Activated naive CD8-positive, alpha-beta T cell treated with anti-CD3 and anti-CD28 coated beads, Interleukin-2, amount 50 U/mL, for 16 hours (primary cell): ENCODE measurements around the gene CARD8.

Source experiments
- DNase-seq: peaks from one replicate; pipeline ENCODE4 v3.0.0-alpha.2; 2020; ENCODE audit warnings: low read depth, low spot score

Gene CARD8

DNA sequence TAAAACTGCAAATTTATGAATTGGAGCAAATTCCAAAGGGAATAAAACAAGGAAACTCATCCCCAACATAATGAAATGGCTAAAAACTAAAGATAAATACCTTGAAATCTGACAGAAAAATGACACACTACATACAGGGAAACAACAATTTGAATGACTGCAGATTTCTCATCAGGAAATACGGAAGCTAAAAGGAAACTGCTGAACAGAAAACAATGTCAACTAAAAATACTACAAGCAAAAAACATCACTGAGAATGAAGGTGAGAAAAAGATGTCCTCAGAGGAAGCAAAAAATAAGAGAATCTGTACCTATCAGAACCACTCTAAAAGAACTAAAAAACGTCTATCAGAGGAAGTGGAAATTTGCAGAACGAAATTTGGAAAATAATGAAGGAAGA lies 45.7 kb downstream of the CARD8 start:
- no peak for DNase-seq

DNA sequence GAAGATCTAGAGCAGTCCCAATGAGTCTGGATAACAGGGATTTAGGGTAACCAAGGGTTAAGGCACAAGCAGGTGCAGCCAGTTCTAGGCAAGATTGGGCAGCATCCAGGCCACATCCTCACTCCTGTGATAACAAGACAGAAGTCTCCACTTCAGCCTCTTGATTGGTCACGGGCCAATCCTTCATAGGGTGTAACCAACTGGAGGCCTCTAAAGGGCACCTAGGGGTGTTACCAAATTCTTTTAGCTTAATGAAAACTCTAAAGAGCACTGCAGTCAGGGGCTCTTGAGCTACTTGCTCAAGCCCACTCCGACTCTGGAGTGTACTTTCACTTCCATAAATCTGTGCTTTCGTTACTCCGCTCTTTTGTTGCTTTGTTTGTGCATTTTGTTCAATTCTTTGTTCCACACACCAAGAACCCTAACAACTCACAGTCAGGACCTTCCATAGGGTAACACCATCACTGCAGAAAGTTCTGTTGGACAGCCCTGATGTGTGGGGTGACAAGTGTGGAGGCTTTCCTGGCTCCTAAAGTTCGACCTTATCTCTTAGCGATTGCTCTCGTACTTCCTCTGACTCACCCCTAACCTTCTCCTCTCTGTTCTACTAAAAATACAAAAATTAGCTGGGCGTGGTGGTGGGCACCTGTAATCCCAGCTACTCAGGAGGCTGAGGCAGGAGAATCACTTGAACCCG lies 49.2 kb downstream of the CARD8 start:
- no peak for DNase-seq

DNA sequence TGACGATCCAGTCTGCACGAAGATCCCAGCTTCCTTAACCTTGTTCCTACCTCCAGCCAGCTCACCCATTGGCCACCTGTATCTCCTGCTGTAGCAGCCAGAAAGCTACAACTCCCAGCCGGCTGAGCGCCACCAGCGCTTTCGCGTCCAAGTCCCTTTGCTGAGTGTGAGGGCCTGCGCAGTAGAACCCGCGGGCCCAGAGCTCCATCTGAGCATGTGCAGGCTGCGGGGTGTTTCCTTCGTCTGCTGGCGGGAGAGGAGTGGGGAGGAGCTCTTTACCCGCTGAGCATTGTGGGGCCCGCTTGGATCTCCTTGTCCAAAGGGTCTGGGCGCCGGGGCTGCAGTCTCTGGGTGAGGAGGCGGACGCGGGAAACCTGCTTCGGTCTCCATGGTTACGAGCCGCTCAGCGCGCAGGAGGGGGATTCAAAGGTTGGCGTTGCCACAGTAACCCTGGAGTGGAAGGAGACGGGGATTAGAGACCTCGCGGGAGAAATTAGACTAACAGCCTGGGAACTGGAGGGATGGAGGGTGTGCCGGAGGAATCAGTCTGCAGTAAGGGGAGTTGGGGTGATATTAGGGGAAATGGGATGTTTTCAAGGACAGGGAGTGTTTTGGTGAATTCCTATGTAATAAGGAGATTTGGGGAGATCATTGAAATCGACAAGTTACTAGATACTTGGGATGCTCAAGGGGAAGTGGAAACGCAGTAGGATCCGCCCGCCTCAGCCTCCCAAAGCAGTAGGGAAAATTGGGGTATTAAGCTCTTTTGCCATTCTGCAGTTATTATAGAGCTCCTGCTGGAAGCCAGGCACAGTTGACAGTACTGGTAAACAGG lies 51.7 kb downstream of the CARD8 start:
- peak; percentile 85 for DNase-seq

DNA sequence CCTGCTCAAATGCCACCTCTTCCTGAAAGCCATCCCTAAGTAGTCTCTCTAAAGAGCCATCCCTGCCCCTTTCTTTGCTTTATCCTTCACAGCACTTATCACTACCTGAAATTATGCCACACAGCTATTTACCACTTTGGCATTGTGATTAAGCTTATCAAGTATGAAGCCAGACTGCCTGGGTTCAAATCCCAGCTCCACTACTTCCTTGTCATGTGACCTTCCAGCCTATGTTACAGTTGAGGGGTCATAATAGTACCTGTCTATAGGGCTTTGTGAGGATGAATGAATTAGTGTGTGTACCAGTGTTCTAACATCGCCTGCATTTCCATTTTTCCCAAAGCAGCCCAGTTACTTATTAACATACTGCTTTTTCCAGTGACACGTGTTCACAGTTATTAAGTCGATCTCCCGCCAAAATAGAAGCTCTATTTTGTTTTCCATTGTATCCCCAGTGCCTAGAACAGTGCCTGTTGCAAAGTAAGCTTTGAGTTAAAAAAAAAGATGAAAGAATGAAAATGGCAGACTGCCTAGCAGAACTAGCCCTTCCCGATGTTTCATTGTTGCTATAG lies 52.4 kb downstream of the CARD8 start:
- DNase-seq: no peak

DNA sequence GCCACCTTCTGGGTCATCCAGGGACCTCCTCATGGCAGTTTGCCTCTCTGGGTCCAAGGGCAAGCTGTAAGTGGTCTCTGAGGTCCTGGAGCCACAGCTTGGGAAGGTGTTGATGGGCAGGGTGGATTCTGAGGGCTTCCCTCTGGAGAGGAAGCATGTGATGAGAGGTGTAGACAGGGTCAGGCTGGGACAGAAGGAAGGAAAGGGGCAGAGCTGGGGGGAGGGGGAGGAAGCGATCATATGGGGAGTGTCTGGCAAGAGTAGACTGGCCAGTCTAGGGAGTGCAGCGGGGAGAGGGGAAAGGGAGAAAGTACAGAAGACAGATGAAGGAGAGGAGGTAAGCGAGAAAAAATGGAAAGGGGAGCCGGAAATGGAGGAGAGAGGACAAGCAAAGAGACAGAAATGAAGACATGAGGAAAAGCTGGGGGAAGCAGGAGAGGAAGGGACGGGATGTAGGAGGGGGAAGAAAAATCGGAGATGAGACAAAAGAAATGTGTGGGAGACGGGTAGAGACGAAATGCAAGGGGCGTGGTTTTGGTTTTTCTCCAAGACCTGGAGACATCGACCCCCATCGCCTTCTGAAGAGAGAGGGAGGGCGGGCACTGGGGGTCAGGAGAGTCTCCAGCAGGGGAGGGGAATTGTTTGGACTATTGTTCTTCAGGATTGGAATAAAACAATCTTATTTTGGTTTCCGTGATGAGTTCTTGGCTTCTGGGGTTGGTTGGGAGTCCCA lies 58.6 kb downstream of the CARD8 start:
- no peak for DNase-seq

DNA sequence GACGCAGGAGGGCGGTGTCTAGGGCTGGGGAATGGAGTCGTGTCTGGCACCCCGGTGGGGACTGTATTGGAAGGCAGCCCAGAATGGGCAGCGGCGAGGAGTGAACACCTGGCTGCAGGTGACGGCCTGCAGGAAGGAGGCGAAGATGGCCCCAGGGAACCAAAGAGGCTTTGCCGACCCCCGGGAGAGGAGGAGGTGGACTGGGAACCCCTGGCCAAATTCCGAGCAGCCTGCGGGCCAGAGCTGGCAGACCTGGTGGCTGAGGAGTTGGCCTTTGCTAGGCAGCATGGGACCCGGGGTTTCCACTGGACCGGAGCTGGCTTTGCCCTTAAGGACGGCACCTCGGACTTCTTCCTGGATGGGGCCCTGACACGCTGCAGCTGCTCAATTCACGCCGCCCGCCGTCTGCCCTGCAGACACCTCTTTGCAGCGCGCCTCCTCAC lies 59.4 kb downstream of the CARD8 start:
- DNase-seq: no peak

DNA sequence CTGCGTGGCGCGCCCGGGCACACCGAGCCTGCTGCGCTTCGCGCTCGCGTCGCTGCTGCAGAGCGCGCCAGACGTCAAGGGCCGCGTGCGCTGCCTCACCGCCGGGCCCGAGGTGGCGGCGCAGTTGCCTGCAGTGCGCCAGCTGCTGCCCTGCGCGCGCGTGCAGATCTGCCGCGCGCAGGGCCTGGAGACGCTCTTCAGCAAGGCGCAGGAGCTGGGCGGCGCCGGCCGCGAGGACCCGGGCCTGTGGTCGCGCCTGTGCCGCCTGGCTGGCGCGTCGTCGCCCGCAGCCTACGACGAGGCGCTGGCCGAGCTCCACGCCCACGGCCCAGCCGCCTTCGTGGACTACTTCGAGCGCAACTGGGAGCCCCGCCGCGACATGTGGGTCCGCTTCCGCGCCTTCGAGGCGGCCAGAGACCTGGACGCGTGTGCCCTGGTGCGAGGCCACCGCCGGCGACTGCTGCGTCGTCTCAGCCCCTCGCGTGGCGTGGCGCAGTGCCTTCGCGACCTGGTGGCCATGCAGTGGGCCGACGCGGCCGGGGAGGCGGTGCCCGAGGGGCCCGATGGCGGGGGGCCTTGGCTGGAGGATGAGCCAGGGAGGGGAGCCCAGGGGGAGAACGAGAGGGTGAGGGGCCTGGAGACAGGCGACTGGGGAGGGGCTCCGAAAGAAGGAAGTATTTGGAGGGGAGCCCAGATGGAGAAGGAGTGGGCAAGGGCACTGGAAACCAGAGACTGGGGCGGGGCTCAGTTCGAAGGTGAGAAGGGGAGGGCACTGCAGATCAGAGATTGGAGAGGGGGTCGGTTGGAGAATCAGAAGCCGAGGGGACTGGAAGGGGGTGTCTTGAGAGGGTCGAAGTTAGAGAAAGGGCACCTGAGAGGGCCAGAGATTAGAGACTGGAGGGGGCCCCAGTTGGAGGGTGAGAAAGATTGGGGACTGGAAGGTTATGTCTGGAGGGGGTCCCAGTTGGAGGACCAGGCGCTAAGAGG lies 60.6 kb downstream of the CARD8 start:
- no peak for DNase-seq

DNA sequence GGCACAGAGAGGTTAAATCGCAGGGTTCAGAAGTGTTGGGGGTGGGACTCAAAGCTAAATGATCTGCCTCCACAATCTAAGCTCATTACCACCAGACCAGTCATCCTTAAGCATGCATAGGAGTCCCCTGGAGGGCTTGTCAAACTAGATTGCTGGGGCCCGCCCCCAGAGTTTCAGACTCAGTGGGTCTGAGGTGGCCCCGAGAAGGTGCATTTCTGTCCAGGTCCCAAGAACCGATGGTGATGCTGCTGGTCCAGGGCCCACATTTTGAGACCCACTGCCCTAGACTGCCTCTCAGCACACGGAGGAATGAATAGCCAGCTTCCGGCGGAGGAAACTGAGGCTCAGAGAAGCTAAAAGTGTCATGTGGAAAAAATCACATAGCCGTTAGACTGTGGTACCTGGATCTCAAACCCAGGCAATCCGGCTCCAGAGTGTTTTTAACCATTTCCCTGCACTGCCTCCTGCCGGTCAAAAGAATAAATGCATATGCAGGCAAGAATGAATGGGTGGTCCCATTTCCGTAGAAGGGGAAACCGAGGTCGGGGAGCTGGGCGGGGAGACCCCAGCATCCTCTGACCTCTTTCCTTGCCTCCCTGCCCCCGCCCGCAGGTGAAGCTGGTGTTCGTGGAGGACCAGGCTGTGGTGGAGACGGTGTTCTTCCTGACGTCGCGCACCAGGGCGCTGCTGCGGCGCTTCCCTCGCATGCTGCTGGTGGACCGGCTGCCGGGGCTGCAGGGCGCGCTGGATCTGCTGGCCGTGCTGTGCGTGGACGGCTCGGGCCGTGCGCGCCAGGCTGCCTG lies 61.5 kb downstream of the CARD8 start:
- no peak for DNase-seq

DNA sequence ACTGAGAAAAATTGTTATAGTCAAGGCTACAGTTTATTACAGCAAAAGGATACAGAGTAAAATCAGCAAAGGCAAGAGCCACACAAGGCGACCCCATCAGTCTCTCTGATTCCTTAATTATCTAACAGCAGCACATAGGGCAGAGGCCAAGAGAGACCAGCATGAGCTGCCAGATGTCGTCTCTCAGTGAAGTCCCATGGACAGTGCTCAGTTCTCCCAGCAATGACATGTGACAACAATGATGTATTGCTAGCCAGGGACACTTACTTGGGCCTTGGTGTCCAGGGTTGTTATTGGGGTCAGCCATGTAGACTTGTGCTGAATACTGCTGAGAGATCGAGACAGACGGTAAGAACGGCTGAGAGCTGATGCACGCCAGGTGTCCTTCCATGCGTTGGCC lies 63.0 kb downstream of the CARD8 start:
- DNase-seq: no peak

DNA sequence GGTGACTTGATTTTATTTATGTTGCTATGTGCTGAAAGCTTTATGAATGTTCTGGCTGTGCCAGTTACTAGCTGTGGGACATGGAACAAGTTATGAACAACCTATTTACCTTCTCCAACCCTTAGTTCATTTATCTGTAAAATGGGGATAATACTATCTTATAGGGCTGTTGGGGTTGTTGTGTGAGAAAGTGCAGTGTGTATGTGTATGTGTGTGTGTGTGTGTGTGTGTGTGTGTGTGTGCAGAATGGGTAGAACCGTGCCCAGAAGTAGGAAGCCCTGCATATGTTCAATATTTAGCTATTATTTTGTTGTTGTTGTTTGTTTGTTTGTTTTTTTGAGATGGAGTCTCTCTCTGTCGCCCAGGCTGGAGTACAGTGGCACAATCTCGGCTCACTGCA lies 64.8 kb downstream of the CARD8 start:
- DNase-seq: no peak

DNA sequence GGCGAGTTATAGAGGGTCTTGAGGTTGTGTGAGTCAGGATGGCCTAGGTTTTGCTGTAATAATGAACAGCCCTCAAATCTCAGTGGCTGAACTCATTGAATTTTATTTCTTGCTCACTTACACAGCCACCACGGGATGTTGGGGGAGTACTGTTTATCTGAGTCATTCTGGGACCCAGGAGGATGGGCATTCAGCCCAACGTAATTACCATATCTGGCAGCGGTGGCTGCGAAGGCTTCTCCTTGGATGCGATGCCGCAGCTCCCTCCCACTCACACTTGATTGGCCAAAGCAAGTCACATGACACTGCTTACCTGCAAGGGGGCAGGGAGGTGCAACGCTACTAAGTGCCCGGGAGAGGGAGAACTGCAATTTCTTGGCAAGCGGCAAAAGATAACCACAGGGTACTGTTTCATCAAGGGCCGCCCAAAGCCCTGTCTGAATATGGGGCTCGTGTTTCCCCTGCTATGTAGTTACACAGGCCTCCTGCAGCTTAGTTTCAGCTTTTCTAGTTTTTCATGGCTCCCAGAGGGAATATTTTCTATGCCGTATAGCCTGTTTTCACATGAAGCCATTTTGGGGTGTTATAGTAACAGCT lies 65.3 kb downstream of the CARD8 start:
- no peak for DNase-seq

DNA sequence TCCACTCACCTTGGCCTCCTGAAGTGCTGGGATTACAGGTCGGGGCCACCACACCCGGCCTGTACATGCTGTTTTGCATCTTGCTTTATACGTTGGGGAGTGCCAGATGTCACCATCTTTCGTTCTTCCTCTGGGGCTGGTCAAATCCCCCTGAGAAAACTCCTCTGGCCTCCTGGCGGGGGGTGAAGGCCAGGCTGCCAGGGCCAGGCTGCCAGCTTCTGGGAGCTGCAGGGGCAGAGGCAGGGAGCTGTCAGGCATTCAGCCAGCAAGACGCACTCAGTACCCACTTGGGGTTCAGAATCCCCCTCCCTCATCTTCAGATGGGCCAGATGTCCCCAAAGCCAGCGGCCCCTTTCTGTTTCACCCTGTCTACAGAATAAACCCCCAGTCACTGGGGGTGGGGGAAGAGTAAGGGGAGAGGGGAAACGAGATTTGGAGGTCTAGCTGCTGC lies 69.1 kb downstream of the CARD8 start:
- no peak for DNase-seq

DNA sequence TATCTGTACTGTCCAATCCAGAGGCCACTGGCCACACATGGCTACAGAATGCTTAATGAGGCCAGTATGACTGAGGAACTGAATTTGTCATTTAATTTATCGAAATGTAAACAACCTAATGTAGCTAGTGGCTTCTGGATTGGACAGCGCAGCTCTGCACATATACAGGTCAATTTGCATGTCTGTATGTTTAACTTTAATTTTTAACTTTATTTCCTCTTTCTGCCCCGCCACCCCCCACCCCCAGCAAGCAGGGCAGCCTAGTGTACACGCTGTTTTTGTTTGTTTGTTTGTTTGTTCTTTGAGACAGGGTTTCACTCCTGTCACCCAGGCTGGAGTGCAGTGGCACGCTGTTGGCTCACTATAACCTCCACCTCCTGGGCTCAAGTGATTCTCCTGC lies 69.7 kb downstream of the CARD8 start:
- DNase-seq: no peak

DNA sequence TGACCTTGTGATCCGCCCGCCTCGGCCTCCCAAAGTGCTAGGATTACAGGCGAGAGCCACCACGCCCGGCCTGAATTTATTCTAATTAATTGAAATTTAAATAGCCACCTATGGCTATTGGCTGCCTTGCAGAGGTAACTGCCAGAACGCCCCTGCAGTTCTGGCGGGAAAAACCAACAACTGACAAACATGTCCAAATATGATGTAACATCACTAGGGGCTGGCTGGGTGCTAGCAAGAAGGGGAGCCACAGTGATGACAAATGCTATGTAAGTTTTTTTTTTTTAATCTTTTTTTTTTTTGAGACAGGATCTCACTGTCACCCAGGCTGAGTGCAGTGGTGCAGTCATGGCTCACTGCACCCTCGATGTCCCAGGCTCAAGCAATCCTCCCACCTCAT lies 72.4 kb downstream of the CARD8 start:
- no peak for DNase-seq

DNA sequence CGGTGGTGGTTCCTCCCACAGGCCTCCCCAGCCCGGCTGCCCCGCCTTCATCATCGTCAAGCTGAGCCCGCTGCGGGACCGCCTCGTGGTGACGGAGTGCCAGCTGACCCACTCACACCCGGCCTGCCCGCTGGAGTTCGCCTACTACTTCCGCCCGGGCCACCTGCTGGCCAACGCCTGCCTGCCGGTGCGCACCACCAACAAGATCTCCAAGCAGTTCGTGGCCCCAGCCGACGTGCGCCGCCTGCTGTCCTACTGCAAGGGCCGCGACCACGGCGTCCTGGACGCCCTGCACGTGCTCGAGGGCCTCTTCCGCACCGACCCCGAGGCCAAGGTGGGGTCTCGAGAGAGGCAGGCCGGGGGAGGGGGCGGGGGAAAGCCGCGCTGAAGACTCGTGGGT lies 73.3 kb downstream of the CARD8 start:
- no peak for DNase-seq

DNA sequence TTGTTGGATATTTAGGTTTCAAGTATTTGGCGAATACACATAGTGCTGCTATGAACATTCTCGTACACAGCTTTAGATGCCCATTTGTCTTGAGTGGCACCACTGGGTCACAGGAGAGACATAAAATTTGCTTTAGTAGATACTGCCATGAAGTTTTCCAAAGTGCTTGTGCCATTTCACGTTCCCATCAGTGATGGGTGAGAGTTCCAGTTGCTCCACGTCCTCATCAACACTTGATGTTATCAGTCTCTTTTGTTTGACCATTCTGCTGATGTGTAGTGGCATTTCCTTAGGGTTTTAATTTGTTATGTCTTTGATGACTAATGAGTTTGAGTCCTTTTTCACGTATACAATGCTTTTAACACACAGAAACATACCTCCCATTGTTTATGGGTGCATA lies 74.2 kb downstream of the CARD8 start:
- DNase-seq: no peak

DNA sequence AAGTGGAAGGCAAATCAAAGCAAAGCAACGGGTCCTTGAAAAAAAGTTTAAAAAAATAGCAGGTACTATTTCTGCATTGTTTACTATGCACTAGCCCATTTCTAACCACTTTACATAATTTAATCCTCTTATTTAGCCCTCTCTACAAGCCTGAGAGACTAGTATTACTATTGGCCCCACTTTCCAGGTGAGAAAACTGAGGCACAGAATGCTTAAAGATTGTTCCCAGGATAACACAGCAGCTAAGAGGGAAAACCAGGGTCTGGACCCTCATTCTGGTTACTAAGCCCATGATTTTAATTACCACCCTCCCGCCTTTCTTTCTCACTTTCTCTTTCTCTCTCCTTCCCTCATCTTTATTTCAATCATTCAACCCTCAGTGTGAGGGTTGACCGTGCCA lies 79.5 kb downstream of the CARD8 start:
- no peak for DNase-seq

DNA sequence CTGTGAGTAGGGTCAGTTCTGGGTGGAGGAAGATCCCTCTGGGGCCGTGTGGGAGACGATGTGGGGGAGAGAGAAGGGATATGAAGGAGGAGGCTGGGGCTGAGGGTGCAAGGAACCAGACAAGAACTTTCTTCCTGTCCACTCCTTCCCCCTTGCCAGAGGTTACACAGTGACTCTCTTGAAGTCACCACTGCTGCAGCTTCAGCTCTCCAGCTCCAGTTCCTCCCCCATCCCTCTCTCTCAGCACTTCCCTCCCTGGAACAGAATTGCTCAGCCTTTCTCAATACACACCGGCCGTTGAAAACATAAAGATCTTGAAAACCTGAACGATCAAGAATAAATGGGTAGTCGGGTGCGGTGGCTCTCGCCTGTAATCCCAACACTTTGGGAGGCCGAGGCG lies 80.1 kb downstream of the CARD8 start:
- DNase-seq: no peak

DNA sequence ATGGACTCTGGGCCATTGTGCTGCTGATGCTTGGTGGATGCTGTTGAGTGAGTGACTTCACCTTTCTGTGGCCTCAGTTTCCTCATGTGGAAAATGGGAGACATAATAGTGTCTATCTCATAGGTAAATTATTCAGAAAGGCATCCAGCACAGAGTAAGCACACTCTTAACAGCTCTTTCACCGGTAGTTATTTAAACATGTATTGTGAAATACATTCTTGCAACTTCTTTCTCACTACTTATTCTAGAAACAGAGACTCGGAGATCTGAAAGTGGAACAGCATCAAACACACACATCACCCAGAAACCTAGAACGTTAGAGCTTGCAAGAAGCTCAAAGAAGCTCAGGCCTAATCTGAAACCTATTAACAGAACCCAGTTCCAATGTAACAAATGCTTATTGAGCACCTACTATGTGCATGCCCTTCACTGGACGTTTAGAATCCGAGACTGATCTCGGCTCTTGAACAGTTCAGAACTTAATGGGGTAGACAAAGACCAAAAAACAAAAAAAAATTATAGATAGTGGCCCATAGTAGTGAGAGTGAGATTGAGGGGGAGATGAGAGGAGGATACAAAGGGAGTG lies 81.2 kb downstream of the CARD8 start:
- DNase-seq: no peak
